OCI-LY1 (cell line): ENCODE measurements around the gene CPPED1.

ENCODE experiments used
- H2AFZ ChIP-seq: fragments of 200-600 bp; sonication (generic), shearing (Covaris generic); 2 replicates; pipeline ENCODE4 v1.6.0; 2014; ENCODE audit warnings: antibody characterized with exemption, mild to moderate bottlenecking, low read length
- H3F3A ChIP-seq: fragments of 200-600 bp; sonication (generic), shearing (Covaris generic); 2 replicates; pipeline ENCODE4 v1.6.0; 2014; ENCODE audit warnings: mild to moderate bottlenecking, antibody characterized with exemption, low read length, moderate library complexity; ENCODE audit not compliant: insufficient read depth
- H3K27ac ChIP-seq: fragments of 200-600 bp; sonication (generic); 2 replicates; pipeline ENCODE4 v1.5.1; 2014; ENCODE audit warnings: low read length, mixed run types, mild to moderate bottlenecking, low read depth; ENCODE audit not compliant: poor library complexity, severe bottlenecking
- H3K27me3 ChIP-seq: fragments of 200-600 bp; sonication (generic); 2 replicates; pipeline ENCODE4 v1.6.0; 2014; ENCODE audit warnings: antibody characterized with exemption, mild to moderate bottlenecking, low read length, moderate library complexity; ENCODE audit not compliant: insufficient read depth
- H3K36me3 ChIP-seq: fragments of 200-600 bp; sonication (generic); 2 replicates; pipeline ENCODE4 v1.6.1; 2014; ENCODE audit warnings: mild to moderate bottlenecking, antibody characterized with exemption, low read length, moderate library complexity, mixed read lengths; ENCODE audit not compliant: insufficient read depth
- H3K4me1 ChIP-seq: fragments of 200-600 bp; sonication (generic); 2 replicates; pipeline ENCODE4 v1.5.1; 2014; ENCODE audit warnings: mild to moderate bottlenecking, low read length, moderate library complexity; ENCODE audit not compliant: insufficient read depth, severe bottlenecking
- H3K4me2 ChIP-seq: fragments of 200-600 bp; sonication (generic), shearing (Covaris generic); 2 replicates; pipeline ENCODE4 v1.6.1; 2014; ENCODE audit warnings: low read length
- H3K4me3 ChIP-seq: fragments of 200-600 bp; sonication (generic); 2 replicates; pipeline ENCODE4 v1.5.1; 2014; ENCODE audit warnings: low read length, low read depth, mild to moderate bottlenecking, mixed read lengths; ENCODE audit not compliant: poor library complexity, severe bottlenecking
- H3K79me2 ChIP-seq: fragments of 200-600 bp; shearing (Covaris generic); 2 replicates; pipeline ENCODE4 v1.6.1; 2016; ENCODE audit warnings: mixed run types, low read length, mixed read lengths; ENCODE audit not compliant: insufficient read depth
- H3K9ac ChIP-seq: fragments of 200-600 bp; sonication (generic), shearing (Covaris generic); 2 replicates; pipeline ENCODE4 v1.6.1; 2014; ENCODE audit warnings: mild to moderate bottlenecking, low read length, mixed read lengths
- H3K9me2 ChIP-seq: fragments of 200-600 bp; sonication (generic), shearing (Covaris generic); 2 replicates; pipeline ENCODE4 v1.6.1; 2014; ENCODE audit warnings: low read depth, mild to moderate bottlenecking, low read length, mixed read lengths
- H3K9me3 ChIP-seq: fragments of 200-600 bp; shearing (Covaris generic); 2 replicates; pipeline ENCODE4 v1.6.1; 2014; ENCODE audit warnings: low read length, mixed read lengths
- H4K20me1 ChIP-seq: fragments of 200-600 bp; sonication (generic), shearing (Covaris generic); 2 replicates; pipeline ENCODE4 v1.6.0; 2016; ENCODE audit warnings: mild to moderate bottlenecking, low read length; ENCODE audit not compliant: insufficient read depth
- CTCF ChIP-seq: fragments of 200-600 bp; sonication (generic), shearing (Covaris generic); IDR thresholded peaks from 2 replicates; pipeline ENCODE4 v1.5.1; 2017; ENCODE audit warnings: mild to moderate bottlenecking, antibody characterized with exemption, low read length, moderate library complexity, mixed read lengths
- EZH2 ChIP-seq: fragments of 200-600 bp; sonication (generic), shearing (Covaris generic); IDR thresholded peaks from 2 replicates; pipeline ENCODE4 v1.8.0; 2017; ENCODE audit warnings: borderline replicate concordance, mixed run types, mild to moderate bottlenecking, antibody characterized with exemption, low read length, moderate library complexity, mixed read lengths

The CPPED1 gene

GRCh38 chr16:12728469-12728868, 75.2 kb downstream of the CPPED1 start:
- Histone ChIP-seq H3K4me3 (no peak overlapping the region), H3K4me1 (no peaks in the 10 kb centered on the region), H3K27ac (no peak overlapping the region), H3K9me3 (peaks cover 6% of the 10 kb centered on the region; the same call in 1 of the 2 replicates), H3K9me2 (no peaks in the 10 kb centered on the region), H3K36me3 (no peaks in the 10 kb centered on the region), H3K79me2 (no peaks in the 10 kb centered on the region), H4K20me1 (no peaks in the 10 kb centered on the region), H3F3A (no peaks in the 10 kb centered on the region), H3K4me2 (no peak overlapping the region), H3K9ac (no peak overlapping the region), H2AFZ (no peak overlapping the region), H3K27me3 (no peaks in the 10 kb centered on the region; the same call in 1 of the 2 replicates)
- TF ChIP-seq CTCF: no peak
- TF ChIP-seq EZH2: no peak

- H4K20me1 ChIP-seq: no peaks in the 10 kb centered on the region
- TF ChIP-seq CTCF (no peak), EZH2 (no peak)
- no peak overlapping the region for H3K9ac ChIP-seq
- no peaks in the 10 kb centered on the region; the same call in 1 of the 2 replicates for H3K27me3 ChIP-seq
- H3K27ac ChIP-seq: no peak overlapping the region
- no peaks in the 10 kb centered on the region for H3K9me2 ChIP-seq
- no peak overlapping the region for H3K4me2 ChIP-seq
- H3K4me1 ChIP-seq: no peaks in the 10 kb centered on the region
- no peaks in the 10 kb centered on the region for H3K9me3 ChIP-seq
- no peaks in the 10 kb centered on the region for H3K36me3 ChIP-seq
- H3F3A ChIP-seq: no peaks in the 10 kb centered on the region
- H3K4me3 ChIP-seq: no peak overlapping the region
- H3K79me2 ChIP-seq: no peaks in the 10 kb centered on the region
- no peak overlapping the region for H2AFZ ChIP-seq
Measured at GRCh38 chr16:12724226-12724625, 79.5 kb downstream of the CPPED1 start.

GRCh38 chr16:12723681-12724080, 80.0 kb downstream of the CPPED1 start:
- no peaks in the 10 kb centered on the region for H3K79me2 ChIP-seq
- H3K4me2 ChIP-seq: no peak overlapping the region
- TF ChIP-seq EZH2: no peak
- no peak for TF ChIP-seq CTCF
- no peaks in the 10 kb centered on the region; the same call in 1 of the 2 replicates for H3K27me3 ChIP-seq
- no peaks in the 10 kb centered on the region for H3K4me1 ChIP-seq
- no peaks in the 10 kb centered on the region for H3K9me2 ChIP-seq
- H3K9ac ChIP-seq: no peak overlapping the region
- no peaks in the 10 kb centered on the region for H4K20me1 ChIP-seq
- no peak overlapping the region for H2AFZ ChIP-seq
- H3K9me3 ChIP-seq: no peaks in the 10 kb centered on the region
- H3K36me3 ChIP-seq: no peaks in the 10 kb centered on the region
- H3K27ac ChIP-seq: no peak overlapping the region
- no peak overlapping the region for H3K4me3 ChIP-seq
- no peaks in the 10 kb centered on the region for H3F3A ChIP-seq
